Stromal cell of bone marrow (primary cell): ENCODE results near the gene MSI2.

Source experiments
- DNase-seq: peaks from one replicate; pipeline ENCODE4 v3.0.0-alpha.2; 2012; ENCODE audit warnings: low read depth

Gene MSI2

DNA sequence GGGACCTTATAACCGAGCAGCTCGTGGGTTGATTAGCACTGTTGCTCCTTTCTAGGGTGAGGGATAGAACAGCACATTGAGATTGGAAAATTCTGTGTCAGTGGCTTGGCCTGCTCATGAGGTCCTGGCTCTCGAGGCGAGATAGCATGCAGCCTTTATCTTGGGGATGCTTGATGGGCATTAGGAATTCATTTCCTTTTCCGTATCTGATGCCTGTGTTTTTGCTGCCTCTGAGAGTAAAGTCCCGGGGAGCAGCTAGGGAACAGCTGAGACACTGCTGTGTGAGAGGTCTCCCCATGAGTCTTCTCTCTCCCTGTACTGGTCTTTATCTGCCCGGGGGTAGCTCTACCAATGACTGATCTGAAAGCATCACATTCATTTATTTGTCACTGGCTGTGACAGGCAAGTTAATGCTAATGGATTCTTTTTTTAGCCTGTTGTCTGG, 14.5 kb downstream of the MSI2 start:
- DNase-seq, result no peak

DNA sequence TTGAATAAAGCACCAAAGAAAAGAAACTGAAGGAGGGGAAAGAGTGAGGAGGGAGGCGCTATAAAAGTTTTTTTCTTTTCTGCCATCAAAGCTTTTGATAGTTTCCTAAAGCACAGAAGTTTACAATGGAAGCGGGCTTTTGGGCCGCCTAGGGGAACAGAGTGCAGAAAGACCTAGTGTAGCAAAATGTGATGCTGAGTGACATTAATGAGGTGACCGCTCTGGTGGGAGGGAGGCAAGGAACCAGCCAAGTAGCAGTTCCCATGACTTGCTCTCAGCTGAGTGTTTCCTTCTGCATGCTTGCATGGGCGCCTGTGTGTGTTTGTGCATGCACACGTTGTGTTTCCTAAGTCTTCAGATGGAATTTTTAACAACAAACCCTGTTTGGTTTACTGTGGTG, 15.5 kb downstream of the MSI2 start:
- DNase-seq, result no peak

DNA sequence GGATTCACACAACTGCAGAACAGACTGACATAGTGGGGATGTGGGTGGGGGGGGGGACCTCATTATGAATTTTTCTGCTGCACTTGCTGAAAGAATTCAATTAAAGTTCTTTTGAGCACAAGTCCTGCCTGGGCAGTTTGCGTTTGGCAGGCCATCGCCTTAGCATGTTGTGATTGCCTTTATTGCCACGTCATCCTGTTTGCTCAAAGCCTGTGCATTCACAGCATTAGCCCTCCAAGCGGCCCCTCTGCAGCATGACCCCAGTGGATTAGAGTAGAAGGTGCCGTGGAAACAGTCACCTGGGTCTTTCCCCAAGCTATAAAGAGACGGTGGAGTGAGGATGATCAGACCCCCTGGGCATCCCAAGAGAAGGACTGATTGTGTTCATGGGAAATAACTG, 17.2 kb downstream of the MSI2 start:
- no peak for DNase-seq

DNA sequence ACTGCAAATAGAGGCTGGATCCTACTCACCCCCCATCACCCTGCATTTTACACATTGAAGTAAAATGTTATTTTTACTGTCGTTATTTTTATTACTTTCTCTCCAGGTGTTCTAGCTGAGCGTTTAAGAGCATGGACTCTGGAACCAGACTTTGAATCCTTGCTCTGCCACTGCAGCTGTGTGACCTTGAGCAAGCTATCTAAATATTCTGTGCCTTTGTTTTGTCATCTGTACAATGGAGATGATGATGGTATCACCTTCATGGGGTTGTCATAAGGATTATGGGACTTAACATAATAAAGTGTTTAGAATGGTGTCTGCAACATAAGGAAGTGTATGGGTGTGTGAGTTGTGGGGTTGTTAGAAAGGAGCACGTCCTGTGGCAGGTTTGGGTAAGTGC, 17.8 kb downstream of the MSI2 start:
- DNase-seq, result no peak

DNA sequence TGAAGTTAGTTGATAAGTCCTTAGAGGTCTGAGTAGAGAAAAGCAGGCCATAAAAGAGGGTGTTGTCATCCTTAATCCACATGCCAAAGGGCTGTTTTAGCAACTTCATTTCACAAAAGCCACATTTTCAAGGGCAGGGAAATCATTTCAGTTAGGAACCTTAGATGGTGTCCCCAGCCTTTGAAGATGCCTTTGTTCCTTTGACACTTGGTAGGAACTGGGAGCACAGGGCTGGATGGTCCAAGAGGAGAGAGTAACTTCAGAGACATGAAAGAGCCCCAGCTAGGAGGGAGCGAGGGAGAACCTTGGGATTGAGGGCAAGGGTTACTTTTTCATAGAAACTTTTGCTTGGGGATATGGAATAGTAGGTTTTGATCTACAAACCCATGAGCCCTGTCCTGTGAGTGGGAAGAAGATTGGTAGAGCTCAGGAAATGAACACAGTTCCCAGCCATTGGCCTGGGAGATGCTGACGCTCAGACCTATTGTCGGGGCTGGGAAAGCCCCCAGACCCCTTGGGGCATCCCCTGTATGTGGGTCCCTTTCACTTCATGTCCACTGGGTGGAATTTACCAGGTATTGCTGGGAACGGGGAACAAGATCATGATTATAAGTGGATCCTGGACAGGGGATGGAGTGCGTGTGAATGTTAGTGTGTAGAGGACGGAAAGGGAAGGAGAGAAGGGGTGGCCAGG, 18.9 kb downstream of the MSI2 start:
- no peak for DNase-seq

DNA sequence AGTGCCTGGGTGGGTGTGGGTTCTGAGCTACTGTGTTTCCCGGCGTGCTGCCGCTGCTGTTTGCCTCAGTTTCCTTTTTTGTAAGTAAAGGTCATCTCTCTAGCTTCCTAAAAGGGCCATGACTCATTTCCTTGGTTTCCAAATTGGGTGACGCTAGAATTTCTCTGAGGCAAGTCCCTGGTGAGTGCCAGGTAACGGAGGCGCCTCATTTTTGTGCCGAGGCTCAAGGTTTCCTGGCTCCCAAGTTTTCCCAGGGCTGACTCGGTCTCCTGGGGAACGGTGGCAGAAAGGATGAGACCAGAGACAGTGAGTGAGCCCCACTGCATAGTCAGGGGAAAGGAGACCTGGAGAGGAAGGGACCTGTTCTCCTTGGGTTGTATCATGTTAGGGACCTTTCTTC, 20.3 kb downstream of the MSI2 start:
- DNase-seq, result no peak

DNA sequence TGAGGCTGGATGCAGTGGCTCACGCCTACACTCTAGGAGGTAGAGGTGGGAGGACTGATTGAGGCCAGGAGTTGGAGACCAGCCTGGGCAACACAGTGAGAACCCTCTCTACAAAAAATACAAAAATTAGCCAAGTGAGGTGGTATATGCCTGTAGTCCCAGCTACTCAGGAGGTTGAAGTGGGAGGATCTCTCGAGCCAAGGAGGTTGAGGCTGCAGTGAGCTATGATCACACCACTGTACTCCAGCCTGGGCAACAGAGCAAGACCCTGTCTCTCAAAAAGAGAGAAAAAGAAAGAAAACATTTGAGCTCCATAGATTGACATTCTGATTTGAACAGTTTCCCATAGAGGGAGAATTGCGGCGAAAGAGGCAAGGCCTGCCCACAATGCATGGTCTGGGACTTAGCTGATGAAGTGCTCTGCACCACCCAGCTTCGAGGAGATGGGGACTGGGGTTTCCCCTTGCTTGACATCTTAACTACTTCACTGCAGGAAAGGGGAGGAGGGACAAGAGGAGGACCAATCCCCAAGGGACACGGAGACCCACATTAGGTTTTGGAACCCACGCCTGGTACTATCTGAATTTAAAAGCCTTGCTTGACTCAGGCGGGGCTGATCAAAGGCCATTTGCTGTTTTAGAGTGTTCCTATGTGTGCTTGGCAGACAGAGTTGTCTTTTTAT, 21.7 kb downstream of the MSI2 start:
- DNase-seq, result no peak

DNA sequence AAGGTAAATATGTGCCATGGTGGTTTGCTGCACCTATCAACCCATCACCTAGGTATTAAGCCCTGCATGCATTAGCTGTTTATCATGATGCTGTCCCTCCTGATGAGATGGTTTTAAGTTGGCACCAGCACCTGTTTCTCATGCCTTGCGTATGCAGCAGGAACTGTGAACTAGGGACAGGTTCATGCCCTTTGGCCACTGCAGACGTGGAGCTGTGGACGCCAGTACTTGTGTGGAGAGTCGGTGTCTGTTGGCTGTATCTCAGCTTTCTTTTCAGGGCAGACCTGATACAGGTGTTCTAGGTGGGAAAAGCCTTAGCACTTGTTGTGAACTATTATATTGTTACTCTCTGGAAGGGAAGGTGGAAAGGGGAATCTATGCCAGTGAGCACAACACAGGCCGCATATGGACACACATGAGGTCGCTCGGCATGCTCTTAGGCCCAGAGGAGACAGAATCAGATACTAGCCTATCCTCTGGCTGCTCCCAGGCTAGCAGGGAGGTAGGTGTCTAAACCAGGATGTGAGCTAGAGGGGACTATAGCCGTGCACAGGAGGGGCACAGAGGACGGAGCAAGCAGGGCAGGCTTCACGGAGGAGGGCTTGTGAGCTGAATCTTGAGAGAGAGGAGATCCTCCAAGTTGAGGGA, 22.5 kb downstream of the MSI2 start:
- DNase-seq, result no peak

DNA sequence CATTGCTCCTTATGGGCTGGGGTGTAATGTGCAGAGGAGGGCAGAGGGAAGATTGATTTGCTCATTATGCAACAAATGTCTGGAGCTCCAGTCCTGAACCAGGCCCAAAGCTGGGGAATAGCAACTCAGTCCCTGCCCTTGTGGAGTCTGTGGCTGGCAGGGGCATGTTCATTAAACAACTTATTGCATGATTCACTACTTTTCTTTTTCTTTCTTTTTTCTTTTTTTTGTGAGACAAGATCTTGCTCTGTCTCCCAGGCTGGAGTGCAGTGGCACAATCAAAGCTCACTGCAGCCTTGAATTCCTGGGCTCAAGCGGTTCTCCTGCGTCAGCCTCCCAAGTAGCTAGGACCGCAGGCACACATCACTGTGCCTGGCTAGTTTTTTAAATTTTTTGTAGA, 23.1 kb downstream of the MSI2 start:
- DNase-seq, result no peak

DNA sequence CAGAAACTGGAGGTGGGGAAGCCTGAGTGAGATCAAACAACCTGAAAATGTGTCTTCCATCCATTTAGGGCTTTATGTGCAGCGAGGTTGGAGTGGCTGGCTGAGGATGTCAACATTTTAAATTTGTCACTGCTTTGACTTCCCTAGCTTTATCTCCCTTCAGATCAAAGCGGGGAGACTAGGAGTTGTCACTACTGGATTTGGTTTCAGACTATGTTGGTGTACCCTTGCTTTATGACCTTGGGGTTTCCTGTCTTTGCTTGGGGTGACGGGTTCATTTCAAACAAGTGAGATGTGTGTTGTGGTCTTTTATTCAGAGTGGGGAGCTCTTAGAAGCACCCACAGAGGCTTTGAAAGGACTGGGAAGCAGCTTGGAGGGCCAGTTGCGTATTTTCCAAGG, 25.6 kb downstream of the MSI2 start:
- no peak for DNase-seq

DNA sequence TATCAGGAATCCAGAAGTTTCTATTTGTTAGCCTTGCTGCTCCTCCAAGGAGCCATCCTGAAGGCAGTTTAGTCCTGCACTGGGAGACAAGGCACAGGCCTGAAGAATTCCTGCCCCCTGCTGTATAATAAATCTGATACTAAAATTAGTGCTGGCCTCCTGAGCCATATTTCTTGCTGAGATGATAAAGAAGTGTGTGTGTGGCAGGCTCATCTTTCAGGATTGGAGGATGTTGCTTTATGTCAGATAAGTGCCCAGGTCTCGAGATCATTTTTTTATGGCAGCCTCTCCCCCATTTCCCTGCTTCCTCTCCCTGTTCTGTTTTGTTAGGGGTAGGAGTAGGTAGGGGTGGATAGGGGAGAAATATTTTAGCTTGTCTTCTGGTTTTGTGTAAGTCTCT, 26.0 kb downstream of the MSI2 start:
- no peak for DNase-seq

DNA sequence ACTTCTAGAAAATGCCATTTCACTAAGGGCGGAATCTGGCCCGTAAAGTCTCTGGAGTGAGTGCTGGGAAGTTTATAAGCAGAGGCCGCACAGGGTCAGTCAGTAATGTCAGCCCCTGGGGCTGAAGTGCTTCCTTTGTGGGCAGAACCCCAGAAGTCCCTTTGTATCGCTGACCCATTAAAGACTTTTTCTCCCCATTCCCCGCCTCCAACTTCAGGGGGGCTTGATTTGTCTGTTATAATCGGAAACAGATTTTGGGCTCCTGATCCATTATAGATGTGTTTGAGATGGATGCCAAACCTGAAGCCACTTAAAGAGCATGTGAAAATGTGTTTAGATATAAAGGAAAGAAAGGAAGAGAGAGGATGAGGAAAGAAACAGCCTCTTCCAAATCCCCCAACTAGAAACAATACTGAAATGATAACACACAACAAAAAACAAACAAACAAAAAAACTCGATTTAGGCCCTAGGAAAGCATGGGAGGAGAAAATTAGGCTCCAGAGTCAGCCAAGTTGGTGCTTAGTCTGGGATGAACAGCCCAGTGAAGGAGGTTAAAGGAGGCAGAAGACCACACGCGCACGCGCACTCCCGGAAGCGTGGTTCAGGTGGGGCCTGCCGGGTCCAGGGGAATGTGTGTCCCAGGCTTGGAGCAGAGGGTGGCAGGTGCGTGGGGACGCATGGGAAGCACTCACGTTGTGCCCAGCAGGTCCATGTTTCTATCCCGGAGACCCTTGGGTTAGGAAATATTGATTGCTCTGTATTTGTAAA, 27.1 kb downstream of the MSI2 start:
- DNase-seq, result no peak

DNA sequence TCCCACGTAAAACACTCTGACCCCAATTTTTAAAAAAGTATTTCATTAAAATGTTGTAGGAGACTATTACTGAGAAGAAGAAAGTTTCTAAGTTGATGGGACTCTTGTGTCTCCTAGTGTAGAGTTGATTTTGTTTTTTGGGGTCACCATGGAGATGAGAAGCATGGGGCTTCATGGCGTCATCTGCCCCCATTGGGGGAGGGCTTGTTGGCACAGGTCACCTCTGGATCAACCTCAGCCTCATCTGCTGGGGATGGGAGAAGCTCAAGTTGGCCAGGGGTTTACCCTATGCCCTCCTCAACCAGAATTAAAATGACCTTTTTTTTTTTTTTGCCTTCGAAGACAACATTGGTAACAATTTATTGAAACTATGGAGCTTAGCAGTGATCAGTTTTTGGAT, 28.3 kb downstream of the MSI2 start:
- no peak for DNase-seq

DNA sequence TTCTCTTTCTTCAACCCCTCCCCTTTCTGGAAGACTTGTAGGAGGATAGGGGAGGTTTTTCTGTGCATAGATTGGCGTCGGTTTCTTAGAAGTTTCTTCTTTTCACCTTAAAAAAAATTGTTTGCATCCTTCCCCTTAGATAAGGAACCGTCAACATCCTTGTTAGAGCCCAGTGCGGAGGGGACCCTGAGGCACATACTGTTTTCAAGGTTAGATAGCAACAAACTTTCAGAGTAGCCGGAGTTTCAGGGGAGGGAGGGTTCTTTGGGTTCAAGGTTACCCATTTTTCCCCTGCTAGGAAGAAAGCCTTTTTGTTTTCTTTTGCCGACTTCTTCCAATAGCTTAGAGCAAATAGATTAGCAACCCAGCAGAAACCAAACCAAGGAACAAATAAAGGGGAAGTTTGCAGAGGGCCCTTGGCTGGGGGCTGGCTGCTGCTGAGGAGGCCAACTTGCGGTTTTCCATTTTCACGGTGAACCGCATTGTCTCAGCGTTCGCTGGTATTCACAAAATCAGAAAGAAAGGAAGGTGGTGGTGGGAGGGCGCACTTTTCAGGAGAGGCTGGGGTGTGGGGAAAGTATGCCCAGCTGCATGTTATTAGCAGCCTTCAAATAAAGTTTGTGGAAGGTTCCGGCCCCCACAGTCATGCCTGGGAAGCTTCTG, 28.8 kb downstream of the MSI2 start:
- no peak for DNase-seq

DNA sequence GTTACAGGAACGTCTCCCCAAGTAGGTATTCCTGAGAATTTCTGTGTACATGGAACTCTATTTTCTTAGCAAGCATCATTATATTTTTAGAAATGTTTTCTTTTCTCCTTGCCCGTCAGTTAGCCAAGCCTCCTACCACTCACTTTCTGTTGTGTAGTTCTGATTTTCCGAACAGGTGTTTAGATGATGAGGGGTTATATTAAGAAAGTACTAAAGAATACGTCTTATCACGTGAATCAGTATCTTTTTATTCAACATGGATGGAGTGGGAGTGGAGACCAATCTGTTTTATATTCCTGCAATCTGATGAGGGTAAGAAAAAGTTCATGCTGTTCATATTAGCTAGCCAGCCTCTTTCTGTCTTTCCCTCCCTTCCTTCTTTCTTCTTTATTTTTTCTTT, 29.4 kb downstream of the MSI2 start:
- DNase-seq, result no peak

DNA sequence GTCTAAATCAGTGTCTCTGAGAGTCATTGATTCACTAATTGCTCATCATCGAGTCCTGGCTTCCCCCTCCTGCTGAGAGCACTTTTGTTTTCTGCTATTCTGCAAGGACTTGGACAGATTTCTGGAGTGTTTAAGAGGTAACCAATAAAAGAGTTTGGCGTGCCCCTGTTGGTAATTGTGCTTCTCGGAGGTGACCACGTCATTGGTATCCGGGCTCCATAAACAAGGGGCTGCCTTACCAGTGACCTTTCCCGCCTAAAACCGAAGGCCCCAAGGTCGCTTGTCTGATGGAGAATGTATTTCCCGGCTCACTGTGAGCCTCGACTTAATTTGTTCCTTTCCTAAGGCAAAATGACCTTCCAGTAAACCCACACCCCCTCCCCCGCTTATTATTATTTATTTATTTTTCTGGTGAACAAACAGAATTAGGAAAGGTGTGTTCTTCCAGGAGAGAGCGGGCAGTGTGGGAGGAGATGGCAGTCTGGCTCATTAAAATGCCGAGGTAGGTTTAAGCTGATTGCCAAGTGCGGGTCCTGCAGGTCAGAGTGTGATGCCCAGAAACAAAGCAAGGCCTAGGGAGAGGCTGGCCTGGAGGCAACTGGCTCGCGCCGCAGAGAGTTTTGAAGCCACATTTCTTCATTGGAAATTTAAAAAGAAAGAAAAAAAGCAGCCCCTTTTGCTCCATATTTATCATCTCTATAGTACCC, 30.2 kb downstream of the MSI2 start:
- DNase-seq, result no peak

DNA sequence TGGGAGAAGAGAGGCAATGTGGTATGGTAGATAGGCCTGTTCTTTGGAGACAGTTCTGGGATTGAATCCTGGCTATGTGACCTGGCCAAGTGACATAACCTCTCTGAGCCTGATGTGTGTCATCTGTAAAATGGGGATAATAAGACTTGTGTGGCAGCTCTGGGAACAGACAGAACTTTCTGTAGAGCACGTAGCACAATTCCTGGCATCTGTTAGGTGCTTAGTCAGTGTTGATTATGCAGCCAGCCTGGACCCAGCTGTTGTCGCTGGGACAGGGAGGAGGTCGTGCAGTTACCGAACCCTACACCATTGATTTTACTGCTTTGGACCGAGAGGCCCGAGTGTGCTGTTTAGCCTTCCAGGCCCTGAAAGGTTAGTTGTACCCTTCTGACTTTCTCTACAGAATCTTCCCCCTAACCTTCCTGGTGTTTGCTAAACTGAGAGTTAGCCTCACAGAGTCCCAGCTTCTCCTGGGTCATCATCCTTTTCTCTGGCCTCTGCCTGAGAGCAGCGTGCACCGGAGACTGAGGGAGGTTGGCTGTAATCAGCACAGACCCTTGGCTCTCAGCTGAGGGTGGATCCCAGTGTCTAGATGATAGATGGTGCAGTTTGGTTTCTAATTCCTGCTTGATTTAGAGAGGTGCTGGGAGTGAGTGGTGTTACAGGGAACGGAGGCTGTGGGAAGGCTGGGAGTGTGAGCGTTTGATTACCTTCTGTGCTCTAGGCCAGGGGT, 31.9 kb downstream of the MSI2 start:
- no peak for DNase-seq

DNA sequence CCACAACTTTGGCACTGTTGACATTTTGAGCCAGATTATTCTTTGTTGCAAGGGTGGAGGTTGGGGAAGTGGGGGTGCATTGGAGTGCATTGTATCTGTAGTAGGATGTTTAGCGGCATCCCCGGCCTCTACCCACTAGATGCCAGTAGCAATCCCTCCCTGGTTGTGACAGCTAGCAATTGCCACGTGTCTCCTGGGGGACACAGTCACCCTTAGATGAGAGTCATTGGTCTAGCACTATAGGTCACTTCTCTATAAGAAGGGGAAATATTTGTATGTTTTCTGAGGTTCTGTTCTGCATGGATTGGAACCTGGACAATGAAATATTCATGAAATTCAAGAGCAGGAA, 32.4 kb downstream of the MSI2 start:
- no peak for DNase-seq

DNA sequence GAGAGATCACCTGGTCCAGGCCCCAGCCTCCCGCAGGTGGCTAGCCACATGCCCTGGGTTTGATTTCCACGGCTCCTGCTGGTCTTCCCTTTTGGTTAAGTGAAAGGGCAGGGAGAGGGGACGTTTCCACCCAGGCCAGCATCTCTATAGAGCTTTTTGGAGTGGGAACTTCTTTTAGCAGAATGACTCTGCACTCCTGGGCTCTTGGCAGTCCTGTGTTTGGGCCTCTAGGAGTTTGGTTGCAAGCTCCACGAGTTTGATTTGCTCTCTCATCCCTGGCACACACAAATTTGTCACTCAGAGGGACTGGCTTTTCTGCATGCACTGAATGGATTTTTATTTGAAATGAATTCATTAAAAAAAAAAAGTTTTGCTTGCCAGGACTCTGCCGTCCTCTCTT, 32.8 kb downstream of the MSI2 start:
- no peak for DNase-seq

DNA sequence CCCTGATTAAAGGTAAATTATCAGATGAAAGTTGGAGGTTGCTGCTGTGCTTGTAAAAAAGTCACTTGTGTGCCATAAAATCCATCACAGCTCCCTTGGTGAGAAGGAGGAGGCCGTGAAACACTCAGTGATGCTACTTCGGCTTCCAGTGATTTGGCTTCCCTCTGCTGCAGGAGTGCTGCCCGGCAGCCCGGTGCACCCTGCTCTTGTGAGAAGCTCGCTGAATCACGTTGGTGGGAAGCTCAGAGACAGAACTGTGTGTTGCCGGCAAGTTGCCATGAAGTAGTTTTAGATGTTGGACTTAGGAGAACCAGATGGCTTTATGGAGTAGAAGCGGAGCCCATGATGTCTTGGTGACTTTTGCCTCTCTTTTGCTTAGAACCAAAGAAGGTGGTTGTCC, 33.3 kb downstream of the MSI2 start:
- no peak for DNase-seq

DNA sequence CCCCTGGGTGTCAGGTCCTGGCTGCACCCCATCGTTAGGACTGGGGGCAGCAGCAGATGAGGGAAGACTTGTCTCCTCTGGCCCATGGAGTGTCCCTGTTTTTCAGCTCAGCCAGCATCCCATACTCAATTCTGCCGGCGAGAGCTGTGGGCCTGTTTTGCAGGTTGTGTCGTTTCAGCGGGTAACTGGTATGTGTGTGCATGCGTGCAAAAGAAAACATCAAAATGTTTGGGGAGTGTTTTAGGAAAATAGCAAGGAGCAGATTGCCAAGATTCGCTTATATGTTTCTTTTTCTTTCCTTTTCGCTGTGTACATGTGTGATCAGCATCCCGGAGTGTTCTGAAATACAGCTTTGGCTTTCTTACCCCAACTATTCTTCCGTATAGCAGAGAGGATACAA, 34.7 kb downstream of the MSI2 start:
- no peak for DNase-seq
